Measurements from ENCODE around the gene CCL14.

- TF ChIP-seq CTCF (IDR thresholded peaks at IDR 0.05; ENCODE audit: low read depth, low read length, missing input control), result no peak
- TF ChIP-seq YY1 (IDR thresholded peaks at IDR 0.05), result no peak
- TF ChIP-seq EGR1 (IDR thresholded peaks at IDR 0.05; ENCODE audit: low read depth in 2 of 2), result no peak
Measured at GRCh38 chr17:36027761-36028160, 41.2 kb upstream of the CCL14 start.

Data from liver (tissue), 3 donors.